ENCODE measurements around the gene NCSTN. TPM values are rescaled to one million over a fixed set of nuclear protein-coding genes. Genes with fewer than 3 reads are reported as not detected.
A peak's percentile ranks its signal among the peaks of the same experiment; 100 is the strongest.

NCSTN gene
- total RNA-seq, 4 donors from 2014 or later: 30.6 to 101 (median 67.3) TPM

- Histone ChIP-seq H3K4me3 (peak overlapping the region; percentile 71 to 94 (median 90)), H3K36me3 (no peaks in the 10 kb centered on the region), H3K9me3 (no peaks in the 10 kb centered on the region), H3K4me1 (peaks cover 0 to 20% (median 8%) of the 10 kb centered on the region in 4 donors), H3K27me3 (peaks cover 12% of the 10 kb centered on the region), H3K27ac (peak overlapping the region; percentile 63 to 81 (median 78))
- intact Hi-C loops (cut with DNase I; ENCODE audit: low total_unique reads): no loop called here
- in situ Hi-C loops (cut with MboI; ENCODE audit: low pct_ligation_motif_present in 1 of 4, low pct_unique_long_range_greater_than_20kb in 1 of 4, low sequenced_read_pairs in 3 of 4): no loop called here
- WGBS, 2 donors (ENCODE audit: low coverage in 1 of 2): 3% methylated on average over 7 to 55 of the region's 55 CpGs
- TF ChIP-seq, protein P1, sequence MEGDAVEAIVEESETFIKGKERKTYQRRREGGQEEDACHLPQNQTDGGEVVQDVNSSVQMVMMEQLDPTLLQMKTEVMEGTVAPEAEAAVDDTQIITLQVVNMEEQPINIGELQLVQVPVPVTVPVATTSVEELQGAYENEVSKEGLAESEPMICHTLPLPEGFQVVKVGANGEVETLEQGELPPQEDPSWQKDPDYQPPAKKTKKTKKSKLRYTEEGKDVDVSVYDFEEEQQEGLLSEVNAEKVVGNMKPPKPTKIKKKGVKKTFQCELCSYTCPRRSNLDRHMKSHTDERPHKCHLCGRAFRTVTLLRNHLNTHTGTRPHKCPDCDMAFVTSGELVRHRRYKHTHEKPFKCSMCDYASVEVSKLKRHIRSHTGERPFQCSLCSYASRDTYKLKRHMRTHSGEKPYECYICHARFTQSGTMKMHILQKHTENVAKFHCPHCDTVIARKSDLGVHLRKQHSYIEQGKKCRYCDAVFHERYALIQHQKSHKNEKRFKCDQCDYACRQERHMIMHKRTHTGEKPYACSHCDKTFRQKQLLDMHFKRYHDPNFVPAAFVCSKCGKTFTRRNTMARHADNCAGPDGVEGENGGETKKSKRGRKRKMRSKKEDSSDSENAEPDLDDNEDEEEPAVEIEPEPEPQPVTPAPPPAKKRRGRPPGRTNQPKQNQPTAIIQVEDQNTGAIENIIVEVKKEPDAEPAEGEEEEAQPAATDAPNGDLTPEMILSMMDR (IDR thresholded peaks at IDR 0.05): no peak
- TF ChIP-seq POLR2AphosphoS5 (IDR thresholded peaks at IDR 0.05) (no peak), EP300 (IDR thresholded peaks at IDR 0.05; ENCODE audit: low read depth) (no peak), POLR2A (IDR thresholded peaks at IDR 0.05) (no peak)
- peak; percentile 24 for DNase-seq
These were observed 57.7 kb downstream of the NCSTN start for GRCh38 chr1:160400646-160401486.

- H3K36me3 ChIP-seq: no peaks in the 10 kb centered on the region
- WGBS, 2 donors (ENCODE audit: low coverage in 1 of 2): 38 to 46% methylated on average over 2 to 7 of the region's 7 CpGs
- H3K27me3 ChIP-seq: peaks cover 12% of the 10 kb centered on the region
- no peak for DNase-seq
- peak overlapping the region in 3 of 4 donors; percentile 71 to 90 (median 90) for H3K4me3 ChIP-seq
- intact Hi-C loops (cut with DNase I; ENCODE audit: low total_unique reads): no loop called here
- peaks cover 0 to 20% (median 8%) of the 10 kb centered on the region in 4 donors for H3K4me1 ChIP-seq
- TF ChIP-seq POLR2A (IDR thresholded peaks at IDR 0.05) (no peak), EP300 (IDR thresholded peaks at IDR 0.05; ENCODE audit: low read depth) (no peak), POLR2AphosphoS5 (IDR thresholded peaks at IDR 0.05) (no peak)
- TF ChIP-seq, protein P1 (IDR thresholded peaks at IDR 0.05): no peak
- in situ Hi-C loops (cut with MboI; ENCODE audit: low pct_ligation_motif_present in 1 of 4, low pct_unique_long_range_greater_than_20kb in 1 of 4, low sequenced_read_pairs in 3 of 4): no loop called here
- H3K9me3 ChIP-seq: no peaks in the 10 kb centered on the region
- peak overlapping the region in 1 of 4 donors; percentile 81 for H3K27ac ChIP-seq
These were observed 58.3 kb downstream of the NCSTN start for GRCh38 chr1:160401487-160401805.

GRCh38 chr1:160402001-160402795 is 59.0 kb downstream of the NCSTN start:
- Histone ChIP-seq H3K27me3 (peaks cover 12% of the 10 kb centered on the region), H3K9me3 (no peaks in the 10 kb centered on the region), H3K36me3 (no peaks in the 10 kb centered on the region), H3K4me3 (no peak overlapping the region), H3K4me1 (peaks cover 0 to 20% (median 8%) of the 10 kb centered on the region in 4 donors), H3K27ac (no peak overlapping the region)
- DNase-seq: no peak
- intact Hi-C loops (cut with DNase I; ENCODE audit: low total_unique reads): no loop called here
- in situ Hi-C loops (cut with MboI; ENCODE audit: low pct_ligation_motif_present in 1 of 4, low pct_unique_long_range_greater_than_20kb in 1 of 4, low sequenced_read_pairs in 3 of 4): no loop called here
- WGBS, 2 donors (ENCODE audit: low coverage in 1 of 2): 75 to 79% methylated on average over 3 to 9 of the region's 9 CpGs
- no peak for TF ChIP-seq POLR2AphosphoS5 (IDR thresholded peaks at IDR 0.05)
- TF ChIP-seq POLR2A (IDR thresholded peaks at IDR 0.05): no peak
- TF ChIP-seq, protein P1 (IDR thresholded peaks at IDR 0.05): no peak
- TF ChIP-seq EP300 (IDR thresholded peaks at IDR 0.05; ENCODE audit: low read depth): no peak

GRCh38 chr1:160403244-160403643 is 60.1 kb downstream of the NCSTN start:
- Histone ChIP-seq H3K27me3 (peaks cover 12% of the 10 kb centered on the region), H3K4me1 (peaks cover 0 to 26% (median 12%) of the 10 kb centered on the region in 4 donors), H3K4me3 (no peak overlapping the region), H3K9me3 (no peaks in the 10 kb centered on the region), H3K36me3 (no peaks in the 10 kb centered on the region), H3K27ac (no peak overlapping the region)
- in situ Hi-C loops (cut with MboI; ENCODE audit: low pct_ligation_motif_present in 1 of 4, low pct_unique_long_range_greater_than_20kb in 1 of 4, low sequenced_read_pairs in 3 of 4): no loop called here
- DNase-seq: no peak
- no peak for TF ChIP-seq POLR2A (IDR thresholded peaks at IDR 0.05)
- no peak for TF ChIP-seq POLR2AphosphoS5 (IDR thresholded peaks at IDR 0.05)
- TF ChIP-seq EP300 (IDR thresholded peaks at IDR 0.05; ENCODE audit: low read depth): no peak
- TF ChIP-seq, protein P1 (IDR thresholded peaks at IDR 0.05): no peak
- intact Hi-C loops (cut with DNase I; ENCODE audit: low total_unique reads): no loop called here
- 76 to 90% methylated on average over 1 to 3 of the region's 3 CpGs for WGBS, 2 donors (ENCODE audit: low coverage in 1 of 2)

Data from transverse colon (tissue), 4 donors.